DND-41 (cell line): ENCODE measurements around the gene MYO18B.

Experiments
- CTCF ChIP-seq: IDR thresholded peaks from 2 replicates; pipeline ENCODE4 v1.5.1; 2012; ENCODE audit warnings: borderline replicate concordance, low read length, moderate library complexity, mild to moderate bottlenecking; ENCODE audit not compliant: poor library complexity, severe bottlenecking; ENCODE audit errors: extremely low read depth
- EZH2 ChIP-seq: IDR thresholded peaks from 3 replicates; pipeline ENCODE4 v1.6.1; 2012; ENCODE audit warnings: borderline replicate concordance, low read depth, mild to moderate bottlenecking, moderate library complexity, low read length, inconsistent platforms; ENCODE audit not compliant: severe bottlenecking

- no peak for TF ChIP-seq CTCF
- no peak for TF ChIP-seq EZH2
Observed at GRCh38 chr22:26064048-26064447, 322.1 kb downstream of the MYO18B start.
